SU-DHL-6 (cell line): ENCODE measurements around the gene CA12.

ENCODE experiments used
- H2AFZ ChIP-seq: fragments of 200-600 bp; sonication (generic); 2 replicates; pipeline ENCODE4 v1.6.1; 2014; ENCODE audit warnings: low read depth, mild to moderate bottlenecking, moderate library complexity, mixed read lengths, antibody characterized with exemption, low read length; ENCODE audit not compliant: severe bottlenecking
- H3F3A ChIP-seq: fragments of 200-600 bp; shearing (Covaris generic); 2 replicates; pipeline ENCODE4 v1.6.0; 2016; ENCODE audit warnings: antibody characterized with exemption, mild to moderate bottlenecking; ENCODE audit not compliant: insufficient read depth
- H3K27ac ChIP-seq: fragments of 200-600 bp; sonication (generic); 2 replicates; pipeline ENCODE4 v1.5.1; 2016; ENCODE audit warnings: low read depth, mild to moderate bottlenecking, low read length, moderate library complexity, mixed read lengths
- H3K27me3 ChIP-seq: fragments of 200-600 bp; sonication (generic), shearing (Covaris generic); 2 replicates; pipeline ENCODE4 v1.6.0; 2014; ENCODE audit warnings: mild to moderate bottlenecking, low read length
- H3K36me3 ChIP-seq: fragments of 200-600 bp; sonication (generic); 2 replicates; pipeline ENCODE4 v1.6.1; 2014; ENCODE audit warnings: mild to moderate bottlenecking, low read length, mixed read lengths
- H3K4me2 ChIP-seq: fragments of 300-600, 200-600 bp; shearing (Covaris generic), sonication (generic); 2 replicates; pipeline ENCODE4 v1.6.0; 2014; ENCODE audit warnings: low read length, low read depth, mild to moderate bottlenecking; ENCODE audit not compliant: poor library complexity, severe bottlenecking
- H3K4me3 ChIP-seq: fragments of 200-600 bp; sonication (generic); 2 replicates; pipeline ENCODE4 v1.5.1; 2014; ENCODE audit warnings: antibody characterized with exemption, low read length, mild to moderate bottlenecking, mixed read lengths; ENCODE audit not compliant: insufficient read depth, poor library complexity, severe bottlenecking
- H3K79me2 ChIP-seq: fragments of 200-600 bp; sonication (generic); 2 replicates; pipeline ENCODE4 v1.6.1; 2014; ENCODE audit warnings: mild to moderate bottlenecking, low read length, moderate library complexity; ENCODE audit not compliant: insufficient read depth
- H3K9ac ChIP-seq: fragments of 200-600 bp; sonication (generic); 2 replicates; pipeline ENCODE4 v1.7.0; 2014; ENCODE audit warnings: mild to moderate bottlenecking, low read length
- H3K9me2 ChIP-seq: fragments of 200-600 bp; sonication (generic); replicated peaks from 2 replicates; pipeline ENCODE4 v1.6.1; 2014; ENCODE audit warnings: low read length; ENCODE audit not compliant: insufficient read depth
- H3K9me3 ChIP-seq: fragments of 200-600 bp; sonication (generic); 2 replicates; pipeline ENCODE4 v1.6.1; 2014; ENCODE audit warnings: low read length, mixed read lengths; ENCODE audit not compliant: insufficient read depth
- H4K20me1 ChIP-seq: fragments of 200-600 bp; sonication (generic); 2 replicates; pipeline ENCODE4 v1.6.1; 2014; ENCODE audit warnings: low read depth, mild to moderate bottlenecking, antibody characterized with exemption, low read length, moderate library complexity, mixed read lengths
- EZH2phosphoT487 ChIP-seq: fragments of 200-600 bp; sonication (generic), shearing (Covaris generic); conservative IDR thresholded peaks from 2 replicates; pipeline ENCODE4 v1.6.1; 2018; ENCODE audit warnings: mild to moderate bottlenecking, antibody characterized with exemption, low read length, moderate library complexity, mixed read lengths
- TF ChIP-seq, protein P1 (sequence below): fragments of 200-600 bp; sonication (generic); IDR thresholded peaks from one replicate; pipeline ENCODE4 v1.5.1; 2017; ENCODE audit warnings: antibody characterized with exemption, mild to moderate bottlenecking, low read length, moderate library complexity; ENCODE audit not compliant: insufficient read depth, poor library complexity, severe bottlenecking

CA12 gene

DNA sequence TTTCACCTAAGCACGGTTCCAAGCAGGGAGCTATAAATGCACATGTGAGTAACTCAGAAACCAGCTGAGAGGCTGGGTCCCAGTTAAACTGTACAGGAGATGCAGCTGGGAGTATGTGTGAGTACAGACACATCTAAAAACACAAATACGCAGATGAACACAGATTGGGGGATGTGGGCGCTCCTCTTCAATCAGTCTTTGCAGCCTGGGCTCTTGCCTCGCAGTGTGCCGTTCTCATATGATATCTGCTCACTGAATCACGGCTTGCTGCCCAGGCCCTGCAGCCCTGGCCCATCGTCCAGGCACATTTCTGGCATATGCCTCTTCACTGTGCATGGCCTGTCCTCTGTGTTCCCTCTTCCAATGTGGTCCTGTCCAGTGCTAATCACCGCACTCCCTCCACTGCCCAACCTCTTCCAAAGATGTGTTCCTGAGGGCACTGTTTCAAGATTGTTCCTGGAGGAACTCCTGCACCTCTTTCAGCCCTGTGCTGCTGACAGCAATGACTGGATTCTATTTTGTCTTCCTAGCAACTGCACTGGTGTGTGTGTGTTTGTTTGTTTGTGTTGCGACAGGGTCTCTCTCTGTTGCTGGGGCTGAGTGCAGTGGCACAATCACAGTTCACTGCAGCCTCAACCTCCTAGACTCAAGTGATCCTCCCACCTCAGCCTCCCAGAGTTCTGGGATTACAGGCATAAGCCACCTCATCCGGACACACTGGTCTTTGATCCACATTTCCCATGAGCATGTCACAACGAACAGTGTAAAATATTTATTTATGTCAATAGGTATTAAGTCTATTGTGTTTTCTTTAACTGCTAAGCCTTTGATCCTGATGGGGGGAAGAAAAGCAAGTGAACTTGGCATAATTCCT, 17.0 kb downstream of the CA12 start:
- no peaks in the 10 kb centered on the region for H3K36me3 ChIP-seq
- no peak overlapping the region for H3K27ac ChIP-seq
- no peaks in the 10 kb centered on the region for H4K20me1 ChIP-seq
- H3K27me3 ChIP-seq: no peaks in the 10 kb centered on the region
- TF ChIP-seq, protein P1, sequence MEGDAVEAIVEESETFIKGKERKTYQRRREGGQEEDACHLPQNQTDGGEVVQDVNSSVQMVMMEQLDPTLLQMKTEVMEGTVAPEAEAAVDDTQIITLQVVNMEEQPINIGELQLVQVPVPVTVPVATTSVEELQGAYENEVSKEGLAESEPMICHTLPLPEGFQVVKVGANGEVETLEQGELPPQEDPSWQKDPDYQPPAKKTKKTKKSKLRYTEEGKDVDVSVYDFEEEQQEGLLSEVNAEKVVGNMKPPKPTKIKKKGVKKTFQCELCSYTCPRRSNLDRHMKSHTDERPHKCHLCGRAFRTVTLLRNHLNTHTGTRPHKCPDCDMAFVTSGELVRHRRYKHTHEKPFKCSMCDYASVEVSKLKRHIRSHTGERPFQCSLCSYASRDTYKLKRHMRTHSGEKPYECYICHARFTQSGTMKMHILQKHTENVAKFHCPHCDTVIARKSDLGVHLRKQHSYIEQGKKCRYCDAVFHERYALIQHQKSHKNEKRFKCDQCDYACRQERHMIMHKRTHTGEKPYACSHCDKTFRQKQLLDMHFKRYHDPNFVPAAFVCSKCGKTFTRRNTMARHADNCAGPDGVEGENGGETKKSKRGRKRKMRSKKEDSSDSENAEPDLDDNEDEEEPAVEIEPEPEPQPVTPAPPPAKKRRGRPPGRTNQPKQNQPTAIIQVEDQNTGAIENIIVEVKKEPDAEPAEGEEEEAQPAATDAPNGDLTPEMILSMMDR: no peak
- TF ChIP-seq EZH2phosphoT487: no peak
- H3K79me2 ChIP-seq: no peaks in the 10 kb centered on the region
- no peak overlapping the region for H3K4me2 ChIP-seq
- H3F3A ChIP-seq: no peaks in the 10 kb centered on the region
- no peak overlapping the region for H3K4me3 ChIP-seq
- no peak overlapping the region for H3K9ac ChIP-seq
- H2AFZ ChIP-seq: no peak overlapping the region
- H3K9me2 ChIP-seq: no peaks in the 10 kb centered on the region
- H3K9me3 ChIP-seq: no peaks in the 10 kb centered on the region

DNA sequence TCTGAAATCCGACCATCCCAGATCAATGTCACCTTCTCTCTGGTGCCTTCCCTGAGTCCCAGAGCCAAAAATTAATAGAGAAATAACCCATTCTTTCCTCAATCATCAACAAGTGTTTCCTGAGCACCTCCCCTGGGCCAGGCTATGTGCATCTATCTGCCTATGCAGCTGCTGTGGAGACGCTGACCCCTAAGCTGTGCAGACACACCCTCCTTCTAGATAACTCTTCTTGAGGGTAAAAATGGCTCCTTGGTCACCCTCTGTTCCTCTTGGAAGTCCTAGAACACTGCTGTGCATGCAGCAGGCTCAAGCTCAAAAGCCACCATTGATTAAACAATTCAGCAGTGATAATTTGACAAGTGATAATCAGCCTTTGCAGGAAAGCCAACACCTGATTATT, 18.4 kb downstream of the CA12 start:
- no peaks in the 10 kb centered on the region for H3K27me3 ChIP-seq
- TF ChIP-seq, protein P1: no peak
- TF ChIP-seq EZH2phosphoT487: no peak

DNA sequence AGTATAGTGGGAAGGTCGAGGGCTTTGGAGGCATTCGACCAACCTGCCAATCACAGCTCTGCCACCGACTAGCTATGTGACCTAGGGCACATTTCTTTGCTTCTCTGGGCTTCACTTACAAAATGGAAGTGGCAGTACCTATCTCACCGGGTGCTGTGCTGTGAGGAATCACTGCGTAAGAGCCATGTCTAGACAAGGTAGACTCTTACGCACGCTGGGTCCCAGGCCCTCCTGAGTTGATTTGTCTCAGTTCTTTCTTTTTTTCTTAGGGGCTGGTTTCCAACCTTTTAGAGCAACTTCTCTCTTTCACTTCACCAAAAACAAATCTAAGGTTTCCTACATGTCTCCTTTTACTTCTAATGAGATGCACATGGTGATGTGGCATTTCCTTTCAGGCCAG, 18.8 kb downstream of the CA12 start:
- Histone ChIP-seq H2AFZ (no peak overlapping the region), H3K27me3 (no peaks in the 10 kb centered on the region)
- no peak for TF ChIP-seq EZH2phosphoT487
- TF ChIP-seq, protein P1: no peak

More for the DNA sequence above, 18.4 kb downstream of the CA12 start:
- H3K9me2 ChIP-seq: no peaks in the 10 kb centered on the region
- no peaks in the 10 kb centered on the region for H3K36me3 ChIP-seq
- H3F3A ChIP-seq: no peaks in the 10 kb centered on the region
- H3K9me3 ChIP-seq: no peaks in the 10 kb centered on the region
- no peak overlapping the region for H3K4me2 ChIP-seq
- no peaks in the 10 kb centered on the region for H3K79me2 ChIP-seq
- no peak overlapping the region for H2AFZ ChIP-seq
- H4K20me1 ChIP-seq: no peaks in the 10 kb centered on the region
- H3K9ac ChIP-seq: no peak overlapping the region
- H3K27ac ChIP-seq: no peak overlapping the region
- H3K4me3 ChIP-seq: no peak overlapping the region

More for the DNA sequence above, 18.8 kb downstream of the CA12 start:
- Histone ChIP-seq H3K36me3 (no peaks in the 10 kb centered on the region), H3F3A (no peaks in the 10 kb centered on the region), H3K9me3 (no peaks in the 10 kb centered on the region), H3K9ac (no peak overlapping the region), H3K4me3 (no peak overlapping the region), H4K20me1 (no peaks in the 10 kb centered on the region), H3K79me2 (no peaks in the 10 kb centered on the region), H3K9me2 (no peaks in the 10 kb centered on the region), H3K4me2 (no peak overlapping the region), H3K27ac (no peak overlapping the region)
